ENCODE data around the gene GRID2. TPM values are rescaled to one million over a fixed set of nuclear protein-coding genes. Genes with fewer than 3 reads are reported as not detected.
A peak's percentile ranks its signal among the peaks of the same experiment; 100 is the strongest.

GRID2 gene
- polyA plus RNA-seq, 1 of the 3 experiments (the other 2 are of a cell fraction), result not detected

GRCh38 chr4:93289241-93289640 lies 985.5 kb downstream of the GRID2 start:
- Histone ChIP-seq H3K4me1 (ENCODE audit: control insufficient read depth in 1 of 2, insufficient read depth in 2 of 2, low read depth in 1 of 2, low read length in 1 of 2) (no peaks in the 10 kb centered on the region), H4K20me1 (ENCODE audit: insufficient read depth) (no peaks in the 10 kb centered on the region), H3K36me3 (replicated peaks in 1 of 2; ENCODE audit: control insufficient read depth in 1 of 2, insufficient read depth in 2 of 2, low read length in 1 of 2) (no peaks in the 10 kb centered on the region), H3K27ac (ENCODE audit: low read depth in 2 of 2, low read length in 1 of 2) (no peak overlapping the region), H3K4me2 (no peak overlapping the region), H3K79me2 (ENCODE audit: insufficient read depth) (no peaks in the 10 kb centered on the region), H3K4me3 (ENCODE audit: low read depth in 2 of 2, low read length in 1 of 2) (no peak overlapping the region), H2AFZ (ENCODE audit: low read depth) (no peak overlapping the region), H3F3A (replicated peaks; ENCODE audit: insufficient read depth) (no peaks in the 10 kb centered on the region), H3K27me3 (ENCODE audit: insufficient read depth) (no peaks in the 10 kb centered on the region), H3K9me2 (no peaks in the 10 kb centered on the region), H3K9ac (no peak overlapping the region), H3K9me3 (no peaks in the 10 kb centered on the region)
- TF ChIP-seq MAX (IDR thresholded peaks at IDR 0.05; ENCODE audit: low read depth) (no peak), RCOR1 (IDR thresholded peaks at IDR 0.05; ENCODE audit: low read length) (peak; percentile 54; the same call in 1 of the 2 replicates), POLR2AphosphoS5 (IDR thresholded peaks at IDR 0.05; ENCODE audit: low read depth, low read length) (no peak), ZBTB33 (IDR thresholded peaks at IDR 0.05; ENCODE audit: borderline replicate concordance, low read depth) (no peak)
- 63% methylated on average over 2 of the region's 2 CpGs for WGBS (ENCODE audit: low lambda C conversion rate)
- POLR2A ChIA-PET, result no interaction called here
- DNase-seq, result peak; percentile 17
- CTCF ChIA-PET, result no interaction called here

GRCh38 chr4:93289831-93290230 lies 986.1 kb downstream of the GRID2 start:
- Histone ChIP-seq H3K36me3 (replicated peaks in 1 of 2; ENCODE audit: control insufficient read depth in 1 of 2, insufficient read depth in 2 of 2, low read length in 1 of 2) (no peaks in the 10 kb centered on the region), H3K4me3 (ENCODE audit: low read depth in 2 of 2, low read length in 1 of 2) (no peak overlapping the region), H3K9me3 (no peaks in the 10 kb centered on the region), H3K9me2 (no peaks in the 10 kb centered on the region), H3K4me2 (no peak overlapping the region), H3K27me3 (ENCODE audit: insufficient read depth) (no peaks in the 10 kb centered on the region), H3K79me2 (ENCODE audit: insufficient read depth) (no peaks in the 10 kb centered on the region), H3F3A (replicated peaks; ENCODE audit: insufficient read depth) (no peaks in the 10 kb centered on the region), H3K9ac (no peak overlapping the region), H3K4me1 (ENCODE audit: control insufficient read depth in 1 of 2, insufficient read depth in 2 of 2, low read depth in 1 of 2, low read length in 1 of 2) (no peaks in the 10 kb centered on the region), H4K20me1 (ENCODE audit: insufficient read depth) (no peaks in the 10 kb centered on the region), H3K27ac (ENCODE audit: low read depth in 2 of 2, low read length in 1 of 2) (no peak overlapping the region), H2AFZ (ENCODE audit: low read depth) (no peak overlapping the region)
- 68% methylated on average over 2 of the region's 2 CpGs for WGBS (ENCODE audit: low lambda C conversion rate)
- CTCF ChIA-PET, result no interaction called here
- POLR2A ChIA-PET, result no interaction called here
- DNase-seq, result no peak
- no peak for TF ChIP-seq POLR2AphosphoS5 (IDR thresholded peaks at IDR 0.05; ENCODE audit: low read depth, low read length)
- no peak for TF ChIP-seq JUND (IDR thresholded peaks at IDR 0.05)
- no peak for TF ChIP-seq TAF1 (IDR thresholded peaks at IDR 0.05; ENCODE audit: borderline replicate concordance, low read depth, low read length)
- no peak for TF ChIP-seq GATA2 (CRISPR knock-in tag; IDR thresholded peaks at IDR 0.05)
- TF ChIP-seq EZH2phosphoT487 (IDR thresholded peaks at IDR 0.05; ENCODE audit: borderline replicate concordance, low read depth), result no peak
- TF ChIP-seq CTCF (IDR thresholded peaks at IDR 0.05), result no peak
- TF ChIP-seq REST (IDR thresholded peaks at IDR 0.05; ENCODE audit: low read depth, low read length), result no peak
- no peak for TF ChIP-seq TEAD4 (IDR thresholded peaks at IDR 0.05; ENCODE audit: borderline replicate concordance, insufficient read depth)
- no peak for TF ChIP-seq USF2 (IDR thresholded peaks at IDR 0.05; ENCODE audit: borderline replicate concordance, low read depth, low read length)
- no peak for TF ChIP-seq PBX3 (IDR thresholded peaks at IDR 0.05)
- no peak for TF ChIP-seq EP300 (IDR thresholded peaks at IDR 0.05; ENCODE audit: borderline replicate concordance in 1 of 2, low read depth in 1 of 2, low read length in 1 of 2)
- no peak for TF ChIP-seq RCOR1 (IDR thresholded peaks at IDR 0.05; ENCODE audit: low read length)
- TF ChIP-seq IRF3 (IDR thresholded peaks at IDR 0.05; ENCODE audit: low read depth, low read length), result no peak

Measured in SK-N-SH (cell line).